Common myeloid progenitor, CD34-positive (primary cell): Measurements from ENCODE around the gene SUSD1.

Experiments used
- CTCF ChIA-PET: fragments of 350-600 bp; sonication (Branson Sonifier 250); formaldehyde crosslinking; loops from one replicate; lab custom pipeline; 2021; ENCODE audit warnings: antibody characterized with exemption; lab: Charles Lee
- POLR2A ChIA-PET: fragments of 350-600 bp; sonication (Branson Sonifier 250); formaldehyde crosslinking; loops from one replicate; lab custom pipeline; 2021; ENCODE audit warnings: antibody characterized with exemption; lab: Charles Lee
- DNase-seq, 3 donors: peaks; one replicate each; pipeline versions ENCODE4 v3.0.0 to v3.0.0-alpha.2; 2013
- H3K27ac ChIP-seq, 2 experiments: 1 replicate in 1 of 2; 2 replicates in 1 of 2; pipeline ENCODE4 v1.7.0; 2013; ENCODE audit warnings: inconsistent platforms in 2 of 2, low read length in 2 of 2, mild to moderate bottlenecking in 2 of 2, low read depth in 1 of 2, moderate library complexity in 1 of 2; ENCODE audit not compliant: severe bottlenecking in 2 of 2, insufficient read depth in 1 of 2, poor library complexity in 1 of 2
- H3K27me3 ChIP-seq, 5 experiments: replicated peaks in 2 of 5; 1 replicate in 3 of 5; 2 replicates in 2 of 5; pipeline versions ENCODE4 v1.6.1 to v1.7.0; 2013; ENCODE audit warnings: low read length in 4 of 5, mild to moderate bottlenecking in 2 of 5, moderate library complexity in 2 of 5, inconsistent platforms in 1 of 5; ENCODE audit not compliant: insufficient read depth in 5 of 5, control insufficient read depth in 4 of 5
- H3K36me3 ChIP-seq, 4 experiments: 1 replicate in 2 of 4; 2 replicates in 2 of 4; pipeline versions ENCODE4 v1.6.1 to v1.7.0; 2013; ENCODE audit warnings: low read length in 3 of 4, control low read depth in 1 of 4, mild to moderate bottlenecking in 1 of 4; ENCODE audit not compliant: control insufficient read depth in 4 of 4, insufficient read depth in 4 of 4
- H3K4me1 ChIP-seq, 4 experiments: 1 replicate in 3 of 4; 2 replicates in 1 of 4; pipeline versions ENCODE4 v1.6.1 to v1.7.1; 2013; ENCODE audit warnings: low read length in 3 of 4, mild to moderate bottlenecking in 3 of 4, control low read depth in 1 of 4, inconsistent platforms in 1 of 4, moderate library complexity in 1 of 4; ENCODE audit not compliant: control insufficient read depth in 4 of 4, insufficient read depth in 4 of 4; ENCODE audit errors: control extremely low read depth in 1 of 4
- H3K4me3 ChIP-seq, 7 experiments: 1 replicate in 4 of 7; 2 replicates in 3 of 7; pipeline versions ENCODE4 v1.5.1 to v1.7.0; 2013; ENCODE audit warnings: mild to moderate bottlenecking in 7 of 7, low read length in 6 of 7, moderate library complexity in 6 of 7, inconsistent platforms in 2 of 7, low read depth in 2 of 7, control low read depth in 1 of 7; ENCODE audit not compliant: insufficient read depth in 4 of 7, control insufficient read depth in 1 of 7; ENCODE audit errors: extremely low read depth in 1 of 7
- H3K9me3 ChIP-seq, 5 experiments: 1 replicate in 4 of 5; 2 replicates in 1 of 5; pipeline versions ENCODE4 v1.6.1 to v1.7.1; 2013; ENCODE audit warnings: low read length in 4 of 5, mild to moderate bottlenecking in 2 of 5, inconsistent platforms in 1 of 5, low read depth in 1 of 5, moderate library complexity in 1 of 5; ENCODE audit not compliant: control insufficient read depth in 4 of 5, insufficient read depth in 2 of 5; ENCODE audit errors: control extremely low read depth in 1 of 5
- WGBS: methylation state at CpG from one replicate; pipeline ENCODE4 v1.1.5; 2013; ENCODE audit not compliant: insufficient coverage; 5-methylcytosine and 5-hydroxymethylcytosine counted together

SUSD1 gene

DNA sequence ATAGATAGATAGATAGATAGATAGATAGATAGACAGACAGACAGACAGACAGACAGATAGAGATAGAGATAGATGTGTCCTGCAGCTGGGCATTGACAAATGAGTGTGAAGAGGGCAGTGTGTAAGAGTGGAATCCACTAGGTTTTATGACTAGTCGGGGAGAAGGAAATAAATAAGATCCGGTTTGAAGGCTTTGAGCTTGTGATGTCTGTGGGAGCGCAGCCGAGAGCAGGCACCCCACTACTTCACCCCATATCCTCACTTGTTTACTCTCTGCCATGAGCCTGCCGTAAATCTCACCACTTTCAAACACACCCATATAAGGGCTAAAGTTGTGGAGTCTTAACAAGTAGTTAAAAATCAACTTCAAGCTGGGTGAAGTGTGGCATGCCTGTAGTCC lies 1.4 kb upstream of the SUSD1 start:
- DNase-seq = peak in 2 of 3 donors; percentile 60 to 75
- CTCF ChIA-PET = interaction anchor here (0.6 to 1.9 kb wide), 10 partner anchors 11 to 293 kb away, joined by 3 to 4 read pairs (median 4); partner anchors contain the start of gene PTBP3
- H3K27ac ChIP-seq = no peak overlapping the region
- H3K4me3 ChIP-seq = peak overlapping the region in 1 of 7 experiments; percentile 14
- no CpG with 5 or more reads among the region's 5 CpGs for WGBS
- no peaks in the 10 kb centered on the region for H3K9me3 ChIP-seq
- peaks cover 21 to 83% (median 75%) of the 10 kb centered on the region in 4 experiments for H3K4me1 ChIP-seq
- POLR2A ChIA-PET = interaction anchor here (0.6 to 1.2 kb wide), 2 partner anchors 20 to 157 kb away, joined by 4 to 7 read pairs; partner anchors contain the start of gene PTBP3
- peaks cover 0 to 7% (median 2%) of the 10 kb centered on the region in 4 experiments for H3K36me3 ChIP-seq
- H3K27me3 ChIP-seq = no peaks in the 10 kb centered on the region

DNA sequence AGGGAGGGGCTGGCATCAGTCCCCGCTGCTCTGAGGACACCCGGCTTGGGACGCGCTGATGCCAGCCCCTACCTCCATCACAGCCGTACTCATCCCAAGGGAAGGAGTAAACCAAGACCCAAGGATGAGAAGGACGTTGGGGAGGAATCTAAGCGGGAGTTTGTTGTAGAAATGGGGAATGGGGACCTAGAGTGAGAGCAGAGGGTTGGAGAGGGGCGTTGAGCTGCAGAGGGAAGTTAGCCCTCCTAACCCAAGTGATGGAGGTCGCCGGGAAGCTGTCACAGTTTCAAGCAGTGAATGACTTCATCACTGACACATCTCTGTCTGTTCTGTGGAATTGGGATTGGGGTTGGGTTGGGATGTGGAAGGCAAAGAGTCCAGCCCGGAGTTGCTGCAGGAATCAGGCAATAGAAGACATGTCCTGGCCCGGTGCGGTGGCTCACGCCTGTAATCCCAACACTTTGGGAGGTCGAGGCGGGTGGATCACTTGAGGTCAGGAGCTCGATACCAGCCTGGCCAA lies 759 bp upstream of the SUSD1 start:
- no peaks in the 10 kb centered on the region for H3K27me3 ChIP-seq
- H3K36me3 ChIP-seq = peaks cover 0 to 7% (median 2%) of the 10 kb centered on the region in 4 experiments
- peak overlapping the region in 1 of 2 experiments; percentile 75 for H3K27ac ChIP-seq
- 86% methylated on average over 17 of the region's 17 CpGs for WGBS
- no peak for DNase-seq
- H3K4me1 ChIP-seq = peaks cover 19 to 83% (median 72%) of the 10 kb centered on the region in 4 experiments
- CTCF ChIA-PET = interaction anchor here (0.9 to 1.9 kb wide), 7 partner anchors 11 to 176 kb away, joined by 3 to 4 read pairs (median 4); no protein-coding TSS in a partner anchor
- peak overlapping the region in 6 of 7 experiments; percentile 58 to 81 (median 66) for H3K4me3 ChIP-seq
- H3K9me3 ChIP-seq = no peaks in the 10 kb centered on the region
- POLR2A ChIA-PET = interaction anchor here (0.6 to 1.6 kb wide), 2 partner anchors 20 to 156 kb away, joined by 5 to 7 read pairs; no protein-coding TSS in a partner anchor

DNA sequence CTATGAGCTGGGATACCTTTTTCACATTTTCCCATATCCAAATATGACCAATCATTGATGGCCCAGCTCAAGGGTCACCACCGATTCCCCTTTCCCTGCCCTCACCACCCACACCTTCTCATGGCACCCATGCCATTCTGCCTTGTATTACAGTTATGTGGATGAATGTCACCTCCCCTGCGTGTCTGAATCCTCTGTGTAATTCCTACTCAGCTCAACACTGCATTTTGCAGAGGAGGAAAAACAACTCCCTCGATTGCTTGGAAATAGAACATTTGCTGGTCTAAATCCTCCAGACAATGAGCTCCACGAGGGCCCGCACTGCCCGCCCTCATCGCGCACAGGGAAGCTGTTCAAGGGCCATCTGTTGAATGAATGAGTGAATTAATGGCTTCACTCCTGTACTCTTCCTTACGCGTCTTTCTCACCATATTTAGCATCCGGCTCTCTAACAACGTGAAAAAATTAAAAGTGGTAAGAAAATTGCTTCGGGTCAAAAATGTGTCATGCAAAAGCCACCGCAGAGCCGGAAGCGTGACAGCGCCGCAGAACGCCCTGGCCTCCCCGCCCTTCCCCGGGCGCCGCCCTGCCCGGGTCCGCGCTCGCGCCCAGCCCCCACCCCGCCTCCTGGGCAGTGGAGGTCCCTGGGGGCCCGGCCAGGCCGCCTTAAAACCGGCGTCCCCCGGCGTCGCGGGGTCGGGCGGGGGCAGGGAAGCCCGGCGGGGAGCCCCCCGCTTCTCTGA lies 704 bp downstream of the SUSD1 start:
- Histone ChIP-seq H3K27ac (peak overlapping the region in 1 of 2 experiments; percentile 79), H3K36me3 (peaks cover 0 to 7% (median 2%) of the 10 kb centered on the region in 4 experiments), H3K4me1 (peaks cover 5 to 69% (median 57%) of the 10 kb centered on the region in 4 experiments), H3K27me3 (no peaks in the 10 kb centered on the region), H3K9me3 (no peaks in the 10 kb centered on the region), H3K4me3 (peak overlapping the region; percentile 44 to 81 (median 65))
- ChIA-PET POLR2A (interaction anchor here (0.6 to 1.6 kb wide), 6 partner anchors 16 to 159 kb away, joined by 3 to 5 read pairs (median 4); partner anchors contain the start of gene PTBP3), CTCF (interaction anchor here (0.6 to 2.4 kb wide), 6 partner anchors 9 to 155 kb away, joined by 3 to 15 read pairs (median 4); no protein-coding TSS in a partner anchor)
- peak; percentile 85 to 96 (median 95) for DNase-seq
- 0% methylated on average over 18 of the region's 42 CpGs for WGBS

DNA sequence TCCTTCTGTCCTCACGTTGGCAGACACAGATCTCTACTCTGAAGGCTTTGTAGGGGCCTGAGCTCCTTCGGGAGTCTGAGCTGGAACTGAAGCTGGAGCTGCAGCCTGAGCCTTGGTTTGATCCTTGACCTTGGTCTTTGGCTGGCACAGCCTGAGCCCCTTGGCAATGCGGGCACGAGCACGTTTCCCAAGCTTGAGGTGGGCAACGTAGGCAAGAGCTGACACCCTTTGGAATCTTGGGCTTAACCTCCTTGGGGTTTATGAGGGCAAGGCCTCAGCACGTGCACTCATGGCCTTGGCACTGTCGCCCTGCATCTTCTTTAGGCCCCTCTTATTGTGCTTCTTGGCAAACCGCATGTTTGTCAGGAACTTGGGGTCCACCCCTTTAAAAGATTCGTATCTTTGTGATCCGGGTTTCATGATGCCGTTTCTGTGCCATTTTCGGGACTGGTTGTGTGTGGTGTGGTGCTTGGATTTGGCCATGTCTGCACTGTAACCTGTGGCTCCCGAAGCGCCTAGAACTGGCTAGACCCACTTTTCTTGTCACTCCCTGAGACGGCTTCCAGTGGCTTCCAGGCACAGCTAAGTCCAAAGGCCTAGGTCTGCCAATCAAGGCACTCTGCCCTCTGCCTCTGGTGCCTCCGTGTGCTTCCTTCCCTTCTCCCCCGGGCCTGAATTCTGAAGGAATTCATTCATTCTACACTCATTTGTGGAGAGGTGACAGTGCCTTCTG lies 1.4 kb downstream of the SUSD1 start:
- WGBS = 94% methylated on average over 13 of the region's 18 CpGs
- POLR2A ChIA-PET = interaction anchor here (0.6 to 1.6 kb wide), 4 partner anchors 8 to 159 kb away, joined by 3 to 5 read pairs (median 4); no protein-coding TSS in a partner anchor
- H3K27me3 ChIP-seq = no peaks in the 10 kb centered on the region
- no peak for DNase-seq
- H3K4me3 ChIP-seq = peak overlapping the region in 4 of 7 experiments; percentile 58 to 81 (median 70)
- H3K36me3 ChIP-seq = peaks cover 0 to 7% (median 2%) of the 10 kb centered on the region in 4 experiments
- H3K4me1 ChIP-seq = peaks cover 4 to 64% (median 54%) of the 10 kb centered on the region in 4 experiments
- CTCF ChIA-PET = interaction anchor here (0.8 to 2.4 kb wide), 4 partner anchors 10 to 76 kb away, joined by 3 to 15 read pairs (median 6); no protein-coding TSS in a partner anchor
- no peaks in the 10 kb centered on the region for H3K9me3 ChIP-seq
- H3K27ac ChIP-seq = peak overlapping the region in 1 of 2 experiments; percentile 79

DNA sequence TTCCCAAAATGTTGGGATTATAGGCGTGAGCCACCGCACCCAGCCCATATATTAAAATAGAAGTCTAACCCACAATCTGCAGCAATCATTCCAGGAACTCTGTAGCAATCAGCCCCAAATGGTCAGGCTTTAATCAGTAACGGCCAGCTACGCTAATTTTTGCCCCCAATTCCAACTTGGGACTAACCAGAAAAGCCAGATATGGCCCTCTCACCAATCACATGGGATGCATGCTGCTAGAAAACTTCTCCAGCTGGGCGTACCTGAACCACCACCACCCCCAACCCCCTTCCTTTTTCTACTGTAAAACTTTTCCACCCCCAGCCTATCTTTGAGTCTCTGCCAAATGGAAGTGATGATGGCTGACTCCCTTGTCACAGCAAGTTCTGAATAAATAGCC lies 4.1 kb downstream of the SUSD1 start:
- 100% methylated on average over 3 of the region's 5 CpGs for WGBS

DNA sequence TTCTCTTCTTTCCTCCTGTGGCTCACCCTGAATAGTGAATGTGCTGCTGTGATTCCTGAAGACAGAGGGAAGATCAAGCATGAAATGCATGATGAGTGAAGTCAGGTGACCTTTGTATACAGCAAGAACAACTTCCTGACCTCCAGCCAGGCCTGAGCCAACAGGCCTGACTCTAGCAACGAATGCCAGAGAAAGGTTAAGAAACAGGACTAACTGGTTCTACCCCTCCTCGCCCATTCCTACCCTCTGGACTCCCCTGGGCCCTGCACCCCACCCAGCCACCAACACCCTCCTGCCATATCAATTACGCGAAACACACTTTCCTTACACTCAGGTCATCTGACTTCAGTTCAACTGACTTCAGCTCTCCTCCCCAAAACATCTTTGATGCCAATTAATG lies 4.9 kb downstream of the SUSD1 start:
- ChIA-PET POLR2A (no interaction called here), CTCF (interaction anchor here (0.7 kb wide), 1 partner anchor 118 kb away, joined by 3 read pairs; no protein-coding TSS in a partner anchor)
- 87% methylated on average over 4 of the region's 4 CpGs for WGBS
- Histone ChIP-seq H3K4me1 (peaks cover 4 to 39% (median 27%) of the 10 kb centered on the region in 4 experiments), H3K27ac (no peak overlapping the region), H3K4me3 (no peak overlapping the region), H3K36me3 (peaks cover 0 to 7% (median 2%) of the 10 kb centered on the region in 4 experiments), H3K9me3 (no peaks in the 10 kb centered on the region), H3K27me3 (no peaks in the 10 kb centered on the region)
- no peak for DNase-seq

More for the DNA sequence above, 4.1 kb downstream of the SUSD1 start:
- DNase-seq = no peak
- CTCF ChIA-PET = interaction anchor here (0.6 to 0.8 kb wide), 2 partner anchors 84 to 128 kb away, joined by 4 read pairs; no protein-coding TSS in a partner anchor
- Histone ChIP-seq H3K4me1 (peaks cover 4 to 45% (median 34%) of the 10 kb centered on the region in 4 experiments), H3K9me3 (no peaks in the 10 kb centered on the region), H3K27me3 (no peaks in the 10 kb centered on the region), H3K36me3 (peaks cover 0 to 7% (median 2%) of the 10 kb centered on the region in 4 experiments), H3K27ac (no peak overlapping the region), H3K4me3 (no peak overlapping the region)
- POLR2A ChIA-PET = no interaction called here
